Activated gamma-delta T cell treated with anti-CD3 and anti-CD28 coated beads, Interleukin-2, amount 50 U/mL, for 16 hours (primary cell): ENCODE measurements around the gene CACNA1D.

ENCODE experiments used
- DNase-seq: peaks from one replicate; pipeline ENCODE4 v3.0.0-alpha.2; 2020; ENCODE audit warnings: low read depth

The CACNA1D gene

DNA sequence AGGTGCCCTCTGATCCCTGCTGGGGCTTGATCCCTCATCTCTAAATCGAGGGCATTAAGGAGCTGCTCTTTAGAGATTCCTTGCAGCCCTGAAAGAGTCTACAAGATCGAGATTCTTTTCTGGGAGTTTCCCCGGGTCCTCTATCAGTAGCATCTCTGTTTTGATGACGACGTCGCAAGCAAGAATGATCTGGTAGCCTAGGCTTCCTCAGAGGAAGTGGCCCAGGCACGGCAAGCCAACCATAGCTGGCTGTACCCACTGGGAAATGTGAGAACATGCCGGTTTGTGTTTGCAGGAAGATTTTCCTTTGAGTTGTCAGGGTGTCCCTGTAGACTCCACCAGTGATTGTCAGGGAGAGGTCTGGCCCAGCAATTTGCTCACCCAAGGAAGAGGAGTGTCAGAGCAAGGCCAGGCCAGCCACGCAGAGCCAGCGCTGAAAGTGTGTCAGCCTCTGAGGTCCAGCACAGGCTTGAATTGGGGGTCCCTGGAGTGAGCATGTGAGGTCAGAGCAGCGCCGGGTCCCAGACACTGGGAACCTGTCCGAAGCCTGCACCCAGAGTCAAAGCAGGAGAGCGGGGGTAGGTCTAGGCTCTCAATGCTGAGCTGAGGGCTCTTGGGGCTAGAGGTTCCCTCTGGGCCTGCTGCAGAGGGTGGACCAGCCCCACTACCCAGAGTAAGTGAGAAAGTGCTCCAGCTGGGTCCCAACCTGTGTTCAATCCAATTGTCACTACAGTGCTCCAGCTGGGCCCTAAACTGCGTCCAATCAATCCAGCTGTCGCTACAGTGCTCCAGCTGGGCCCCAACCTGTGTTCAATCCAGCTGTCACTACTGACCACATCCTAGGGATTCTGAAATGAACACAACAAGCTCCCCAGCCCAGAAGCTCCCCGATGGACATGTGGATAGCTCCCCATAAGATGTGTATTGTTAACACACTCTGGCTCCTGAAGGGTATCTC lies 256.1 kb downstream of the CACNA1D start:
- no peak for DNase-seq

DNA sequence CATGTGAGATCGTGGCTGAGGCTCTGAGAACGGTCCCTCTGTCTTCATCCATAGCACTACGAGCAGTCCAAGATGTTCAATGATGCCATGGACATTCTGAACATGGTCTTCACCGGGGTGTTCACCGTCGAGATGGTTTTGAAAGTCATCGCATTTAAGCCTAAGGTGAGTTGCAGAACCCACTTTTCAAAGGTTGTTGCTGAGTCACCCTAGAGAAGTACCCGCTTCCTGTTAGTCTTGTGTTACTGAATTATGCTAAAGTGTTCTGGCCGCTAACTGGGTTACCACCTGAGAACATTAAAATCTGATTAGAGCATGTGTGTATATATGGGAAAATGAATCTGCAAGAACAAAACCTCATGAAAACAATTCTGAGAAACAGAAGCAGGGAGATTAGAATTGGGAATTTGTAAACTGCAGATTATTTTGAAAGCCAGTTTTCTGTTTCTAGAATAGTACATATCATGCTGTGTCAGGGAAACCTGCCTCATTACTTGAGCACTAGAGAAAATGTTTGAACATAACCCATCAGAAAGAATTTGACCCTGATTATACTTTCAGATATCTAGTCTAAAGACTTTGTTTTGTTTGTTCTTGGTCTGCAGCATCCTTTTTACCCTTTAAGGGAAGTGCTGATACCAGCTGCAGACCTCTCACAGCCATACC lies 259.2 kb downstream of the CACNA1D start:
- no peak for DNase-seq

DNA sequence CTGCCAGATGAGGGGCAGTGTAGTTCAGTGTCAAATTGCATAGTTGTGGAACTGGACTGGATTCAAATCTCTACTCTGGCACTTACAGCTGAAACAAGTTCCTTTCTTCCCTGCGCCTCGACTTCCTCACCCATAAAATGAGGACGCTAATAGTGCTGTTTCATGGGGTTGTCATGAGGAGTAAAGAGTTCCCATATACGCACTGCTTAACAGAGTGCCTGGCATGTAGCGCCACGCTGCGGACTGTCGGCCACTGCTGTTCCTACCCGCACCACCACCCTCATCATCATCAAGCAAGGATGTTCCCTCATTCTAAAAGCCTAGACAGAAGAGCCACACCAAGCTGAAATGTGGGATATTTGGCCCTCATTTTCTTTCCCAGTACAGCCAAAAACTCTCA lies 259.9 kb downstream of the CACNA1D start:
- DNase-seq = no peak

DNA sequence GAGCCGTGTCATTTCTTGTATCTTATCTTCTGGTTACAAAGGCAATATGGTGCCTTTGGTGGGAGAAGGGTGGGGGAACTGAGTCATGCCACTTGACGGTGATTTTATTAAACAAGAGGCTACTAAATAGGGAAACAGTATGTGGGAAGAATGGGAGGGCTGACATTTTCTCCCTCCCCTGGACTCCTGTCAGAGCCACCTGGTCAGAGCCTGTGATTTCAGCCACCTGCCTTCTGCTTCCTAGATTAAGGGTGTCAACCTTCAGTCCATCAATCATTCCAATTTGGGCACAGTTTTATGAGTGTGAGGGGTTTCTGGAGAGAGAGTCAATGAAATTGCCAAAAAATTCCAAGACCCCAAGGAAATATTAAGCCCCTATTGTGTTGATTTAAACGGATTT lies 264.4 kb downstream of the CACNA1D start:
- DNase-seq = no peak

DNA sequence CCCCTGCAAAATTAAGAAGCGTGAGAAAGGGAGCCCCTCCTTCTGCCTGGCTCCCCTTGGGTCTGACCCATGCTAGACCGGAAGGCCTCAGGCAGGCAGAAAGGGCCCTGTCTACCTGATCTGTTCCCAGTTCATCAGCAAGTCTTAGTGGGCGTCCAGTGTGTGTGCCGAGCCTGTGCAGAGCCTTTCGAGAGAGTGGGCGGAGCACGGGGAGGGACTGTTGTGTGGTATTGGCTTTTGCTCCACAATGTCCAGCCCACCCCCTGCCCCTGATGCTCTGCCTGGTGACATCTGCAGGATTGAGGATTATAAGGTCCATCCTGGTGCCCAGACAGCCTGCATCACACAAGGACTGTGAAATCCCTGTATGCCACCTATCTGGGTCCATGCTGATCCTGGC lies 268.9 kb downstream of the CACNA1D start:
- DNase-seq = no peak

DNA sequence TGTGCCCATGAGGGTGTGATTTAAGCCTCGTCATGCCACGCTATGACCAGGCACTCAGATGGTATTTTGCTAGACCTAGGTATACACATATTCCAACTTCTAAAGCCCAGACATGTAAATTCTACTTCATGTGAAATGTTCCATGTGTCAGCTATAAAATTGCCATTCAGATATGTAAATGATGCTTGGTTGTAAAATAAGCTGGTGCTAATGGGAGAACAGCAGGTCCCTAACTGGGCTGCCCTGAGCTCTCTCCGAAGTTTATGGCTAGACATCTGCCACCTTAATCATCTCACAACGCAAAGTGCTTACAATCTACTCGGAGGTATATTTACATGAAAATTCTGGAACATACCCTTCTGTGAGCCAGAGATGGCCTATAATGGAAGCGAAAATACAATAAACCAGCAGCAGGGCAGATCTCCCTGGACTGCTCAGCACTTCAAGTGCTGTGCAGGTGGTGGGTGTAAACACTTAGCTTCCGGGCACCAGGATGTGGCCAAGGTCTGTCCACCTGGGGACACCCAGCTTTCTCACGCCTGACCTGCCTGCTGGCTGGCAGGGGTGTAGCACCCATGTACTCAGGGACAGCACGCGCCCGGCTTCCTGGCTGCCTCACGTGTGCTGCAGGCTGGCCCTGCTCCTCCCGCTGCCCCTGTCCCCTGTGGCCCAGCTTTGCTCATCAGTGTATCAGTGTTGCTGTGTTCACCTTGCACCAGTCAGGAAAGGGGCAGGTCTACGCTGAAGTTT lies 269.8 kb downstream of the CACNA1D start:
- DNase-seq = no peak

DNA sequence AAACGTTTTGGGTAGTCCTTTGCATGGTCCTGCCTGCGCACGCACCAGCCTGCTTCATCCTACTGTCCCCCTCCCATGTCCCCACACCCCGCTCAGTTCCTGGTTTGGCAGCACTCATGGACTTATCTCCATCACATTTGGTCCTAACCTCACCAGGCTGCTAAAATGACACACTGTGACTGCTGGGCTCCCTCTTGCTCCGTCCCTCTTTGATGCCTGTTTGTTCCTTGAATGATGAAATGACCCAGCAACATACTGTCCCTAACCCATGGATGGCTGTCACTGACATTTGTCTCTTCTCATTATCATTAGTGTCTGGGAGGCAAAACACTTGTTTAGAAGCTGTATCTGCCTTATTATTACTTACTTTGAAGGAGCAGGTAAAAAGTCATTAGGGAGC lies 271.3 kb downstream of the CACNA1D start:
- no peak for DNase-seq

DNA sequence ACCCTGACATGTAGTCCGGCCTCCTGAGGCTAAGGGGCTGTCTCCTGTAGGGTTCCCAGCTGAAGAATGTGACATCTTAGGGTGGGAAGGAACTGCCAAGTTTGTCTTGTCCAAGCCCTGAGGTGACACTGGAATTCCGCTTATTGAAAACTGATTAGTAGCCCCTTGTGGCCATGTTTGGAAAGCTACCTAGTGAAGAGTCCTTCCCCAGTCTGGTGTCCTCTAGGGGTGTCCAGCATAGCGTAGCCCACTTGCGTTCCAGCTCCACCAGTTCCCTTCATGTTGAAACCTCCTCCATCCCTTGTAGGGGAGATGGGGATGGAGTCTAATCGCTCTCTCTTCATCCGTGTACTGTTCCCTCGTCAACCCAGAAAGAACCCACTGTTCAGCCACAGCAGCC lies 272.3 kb downstream of the CACNA1D start:
- DNase-seq = no peak

DNA sequence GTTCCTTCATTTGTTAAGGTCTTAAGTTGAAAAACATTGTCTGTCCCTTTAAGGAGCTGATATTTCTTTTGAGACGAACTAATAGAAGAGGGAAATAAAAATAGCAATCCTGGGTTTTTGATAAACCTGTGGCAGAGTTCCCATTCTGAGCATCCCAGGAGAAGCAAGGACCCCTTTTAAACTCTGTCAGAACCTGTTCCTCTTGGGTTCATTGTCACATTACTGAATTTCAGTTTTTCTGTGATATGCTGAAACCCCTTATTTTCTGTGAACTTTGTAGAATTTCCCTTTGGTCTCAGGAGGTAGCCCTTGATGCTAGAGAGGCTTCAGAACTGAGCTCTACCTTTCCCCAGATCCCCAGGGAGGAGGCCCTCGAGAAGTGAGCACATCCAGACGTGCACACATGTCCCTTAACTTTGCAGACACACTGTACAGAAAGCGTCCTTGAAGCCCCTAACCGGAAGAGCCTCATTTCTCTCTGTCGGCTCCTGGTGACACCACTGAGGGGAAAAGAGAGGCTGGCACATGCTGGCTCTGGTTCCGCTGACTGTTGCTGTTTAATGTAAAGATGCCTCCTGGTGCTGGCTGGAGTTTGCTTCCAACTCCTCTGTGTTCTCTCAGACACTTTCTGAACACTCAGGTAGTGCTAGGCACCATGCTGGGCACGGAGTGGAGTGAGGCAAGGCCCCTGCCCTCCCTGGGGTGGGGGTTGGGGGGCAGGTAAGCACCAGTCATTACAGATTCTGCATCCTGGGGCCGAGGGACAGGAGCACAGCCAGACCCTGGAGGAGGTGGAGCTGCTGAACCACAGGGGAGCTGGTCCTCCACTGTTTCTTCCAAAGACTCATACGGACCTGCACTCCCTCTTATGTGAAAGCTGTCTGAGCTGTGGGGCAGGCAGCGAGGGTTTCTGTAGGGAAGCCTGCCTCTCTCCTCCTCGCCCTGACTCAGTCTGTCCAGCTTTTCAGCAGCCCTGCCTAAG lies 274.4 kb downstream of the CACNA1D start:
- no peak for DNase-seq

DNA sequence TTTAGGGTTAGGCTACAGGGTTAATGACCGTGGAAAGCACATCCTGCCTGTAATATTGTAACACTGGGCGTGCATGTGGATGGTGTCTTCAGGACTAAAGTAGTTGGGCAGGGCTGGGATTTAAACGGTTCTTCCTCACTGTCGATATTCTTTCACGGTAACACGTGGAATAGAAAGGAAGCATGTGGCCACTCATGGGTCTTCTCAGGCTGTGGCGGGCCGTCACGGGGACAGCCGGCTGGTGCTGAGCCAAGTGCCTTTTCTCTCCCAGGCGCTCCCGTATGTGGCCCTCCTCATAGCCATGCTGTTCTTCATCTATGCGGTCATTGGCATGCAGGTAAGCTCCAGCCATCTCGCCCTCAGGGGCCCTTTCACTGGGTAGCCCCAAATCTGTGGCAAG lies 278.2 kb downstream of the CACNA1D start:
- no peak for DNase-seq

DNA sequence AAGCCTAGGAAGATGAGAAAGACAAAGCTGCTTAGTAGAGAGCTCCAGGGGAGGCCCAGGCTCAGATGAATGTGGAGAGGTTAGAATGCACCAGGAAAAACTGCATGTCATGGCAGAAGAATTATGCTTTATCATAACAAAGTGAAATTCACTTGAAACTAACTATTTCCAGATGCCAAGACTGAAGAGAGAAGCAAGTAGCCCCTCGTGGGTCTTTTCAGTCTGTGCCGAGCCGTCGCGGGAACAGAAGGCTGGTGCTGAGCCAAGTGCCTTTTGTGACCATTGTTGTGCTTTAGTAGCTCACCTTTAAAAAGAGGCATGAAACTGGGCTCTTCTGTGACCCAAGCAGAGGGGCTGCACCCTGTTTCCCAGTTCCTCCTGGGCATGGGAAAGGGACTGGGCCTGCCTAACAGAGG lies 278.6 kb downstream of the CACNA1D start:
- no peak for DNase-seq

DNA sequence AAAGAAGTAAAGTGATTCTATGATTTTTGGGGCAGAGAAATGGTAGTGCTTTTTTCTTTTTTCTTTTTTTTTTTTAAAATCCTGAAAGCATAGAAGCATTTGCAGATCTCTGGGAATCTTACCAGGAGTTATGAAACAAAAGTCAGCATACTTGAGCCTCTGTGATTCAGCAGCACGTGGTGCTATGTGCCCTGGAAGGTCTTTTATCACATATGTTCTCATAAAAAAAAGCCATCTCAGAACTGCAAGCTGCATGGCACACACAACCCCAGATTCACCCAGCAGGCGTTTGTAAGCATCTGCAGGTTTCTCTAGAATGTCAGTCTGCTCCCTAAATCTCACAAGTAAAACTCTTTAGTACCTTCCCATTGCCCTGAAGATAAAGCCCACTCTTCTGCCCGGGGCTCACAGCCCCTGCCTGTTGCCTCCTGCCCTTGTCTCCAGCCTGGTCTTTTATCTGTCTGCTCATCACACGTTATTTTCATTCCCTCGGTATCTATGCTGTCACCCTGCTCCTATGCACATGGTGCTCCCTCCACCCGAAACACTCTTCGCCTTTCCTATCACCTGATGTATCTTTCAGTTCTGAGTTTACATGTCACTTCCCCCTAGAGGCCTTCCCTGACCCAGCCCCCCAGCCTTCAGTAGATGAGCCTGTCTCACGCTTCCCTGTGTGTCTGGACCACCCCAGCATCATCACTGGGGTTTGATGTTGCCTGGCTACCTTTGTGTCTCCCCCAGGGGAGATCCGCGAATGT lies 279.4 kb downstream of the CACNA1D start:
- DNase-seq = no peak

DNA sequence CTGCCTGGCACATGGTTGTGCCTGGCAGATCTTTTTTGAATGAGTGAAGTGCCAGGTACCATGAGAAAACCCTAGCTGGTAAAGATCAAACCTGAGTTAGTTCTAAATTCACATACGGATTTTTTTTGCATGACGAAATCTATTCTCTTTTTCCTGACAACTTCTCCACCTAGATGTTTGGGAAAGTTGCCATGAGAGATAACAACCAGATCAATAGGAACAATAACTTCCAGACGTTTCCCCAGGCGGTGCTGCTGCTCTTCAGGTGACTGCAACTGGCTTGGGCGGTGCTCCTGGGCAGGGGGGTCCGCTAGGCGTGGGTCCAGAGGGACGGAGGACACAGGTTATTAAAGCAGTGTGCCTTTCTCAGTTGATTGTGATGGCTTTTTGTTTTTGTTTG lies 280.0 kb downstream of the CACNA1D start:
- DNase-seq = no peak

DNA sequence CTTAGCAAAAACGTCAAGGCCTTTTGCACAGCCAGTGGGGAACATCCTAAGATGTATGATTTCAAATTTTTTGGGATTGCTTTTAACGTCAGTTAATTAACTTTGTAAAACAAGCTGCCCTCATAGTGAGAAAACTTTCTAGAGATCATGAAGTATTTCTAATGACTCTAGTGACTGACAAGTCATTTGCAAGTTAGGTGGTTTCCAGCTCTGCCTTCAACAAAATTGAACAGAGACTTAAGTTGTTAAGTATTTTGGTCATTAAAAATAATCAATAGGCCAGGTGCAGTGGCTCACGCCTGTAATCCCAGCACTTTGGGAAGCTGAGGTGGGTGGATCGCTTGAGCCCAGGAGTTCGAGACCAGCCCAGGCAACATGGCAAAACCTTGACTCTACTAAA lies 280.6 kb downstream of the CACNA1D start:
- no peak for DNase-seq

DNA sequence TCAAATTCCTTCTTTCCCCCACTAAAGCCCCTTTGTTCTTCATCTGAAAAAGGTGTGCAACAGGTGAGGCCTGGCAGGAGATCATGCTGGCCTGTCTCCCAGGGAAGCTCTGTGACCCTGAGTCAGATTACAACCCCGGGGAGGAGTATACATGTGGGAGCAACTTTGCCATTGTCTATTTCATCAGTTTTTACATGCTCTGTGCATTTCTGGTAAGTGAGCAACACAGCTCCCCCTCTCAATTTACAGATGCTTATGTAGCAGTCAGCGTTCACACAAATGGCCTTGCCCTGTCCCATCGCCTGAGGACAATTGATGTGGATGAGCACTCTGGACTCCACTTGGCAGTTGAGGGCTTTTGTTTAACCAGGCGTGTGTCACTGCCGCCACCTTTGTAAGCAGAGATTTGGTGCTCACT lies 281.4 kb downstream of the CACNA1D start:
- DNase-seq = no peak

DNA sequence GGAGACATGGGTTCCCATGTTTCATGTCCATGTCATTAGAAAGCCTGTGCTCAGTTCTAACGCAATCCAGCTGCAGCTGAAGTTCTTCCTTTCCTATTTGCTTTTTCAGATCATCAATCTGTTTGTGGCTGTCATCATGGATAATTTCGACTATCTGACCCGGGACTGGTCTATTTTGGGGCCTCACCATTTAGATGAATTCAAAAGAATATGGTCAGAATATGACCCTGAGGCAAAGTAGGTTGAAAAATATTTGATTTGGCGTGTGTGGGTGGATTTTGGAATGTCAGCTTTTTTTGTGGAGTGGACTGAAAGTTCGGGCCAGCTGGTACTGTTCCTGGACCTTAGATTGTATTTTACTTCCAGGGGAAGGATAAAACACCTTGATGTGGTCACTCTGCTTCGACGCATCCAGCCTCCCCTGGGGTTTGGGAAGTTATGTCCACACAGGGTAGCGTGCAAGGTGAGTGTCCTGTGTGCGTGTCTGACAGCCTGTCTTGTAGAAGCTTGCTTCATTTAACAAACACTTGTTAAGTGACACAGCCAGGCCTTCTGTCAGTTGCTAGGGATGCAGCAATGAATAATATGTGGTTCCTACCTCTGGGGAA lies 282.2 kb downstream of the CACNA1D start:
- no peak for DNase-seq

DNA sequence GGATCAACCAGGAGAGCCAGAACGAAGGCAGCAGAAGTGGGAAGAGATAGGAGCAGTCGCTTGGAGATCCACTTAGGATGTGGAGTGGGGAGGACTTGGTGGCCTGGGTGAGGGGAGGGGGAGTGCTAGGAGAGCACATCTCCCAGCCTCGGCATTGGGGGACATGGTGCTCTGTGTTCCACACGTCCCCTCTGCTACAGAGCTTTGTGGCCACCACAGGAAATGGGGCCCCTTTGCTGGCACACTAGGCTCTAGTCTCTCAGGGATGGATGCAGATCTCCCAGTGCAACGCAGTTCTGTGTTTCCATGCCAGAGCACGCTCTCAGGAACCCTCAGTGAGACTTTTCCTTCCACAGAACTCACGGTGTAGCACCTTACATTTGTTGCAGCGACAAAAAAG lies 283.1 kb downstream of the CACNA1D start:
- DNase-seq = no peak

DNA sequence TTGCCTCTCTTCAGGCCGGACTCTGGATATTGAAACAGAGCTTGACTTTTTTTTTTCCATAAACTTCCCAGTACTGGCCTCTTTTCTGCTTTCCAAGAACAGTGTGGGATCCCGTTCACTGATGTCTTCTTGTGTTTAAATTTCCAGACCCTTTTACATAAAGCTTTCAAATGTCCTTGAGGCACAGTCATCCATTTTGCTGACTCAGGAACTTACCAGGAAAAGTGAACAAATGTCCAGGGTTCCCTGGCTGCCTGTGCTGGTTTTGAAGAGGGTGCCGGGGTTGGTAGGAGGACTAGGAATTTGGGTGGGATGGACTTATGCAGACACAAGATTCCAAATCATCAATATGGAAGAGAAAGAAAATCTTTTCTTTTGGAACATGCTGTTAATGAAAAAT lies 283.7 kb downstream of the CACNA1D start:
- DNase-seq = no peak

DNA sequence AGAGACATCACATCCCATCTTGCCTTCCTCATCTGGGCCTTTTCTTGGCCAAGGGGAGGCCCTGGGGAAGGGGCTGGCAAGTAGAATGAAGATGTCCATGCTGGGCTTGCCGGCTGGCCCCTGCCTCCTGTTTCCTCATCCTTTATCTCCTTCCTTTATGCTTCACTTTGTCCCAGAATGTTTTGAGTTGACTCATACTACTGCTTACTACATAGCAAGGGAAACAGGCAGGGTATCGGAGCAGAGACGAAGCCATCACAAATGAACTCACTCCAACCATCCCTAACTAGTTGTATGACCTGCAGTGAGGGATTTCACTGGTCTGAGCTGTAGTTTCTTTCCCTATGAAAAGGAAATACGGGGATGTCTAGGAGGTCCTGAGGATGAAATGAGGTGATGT lies 285.8 kb downstream of the CACNA1D start:
- no peak for DNase-seq

DNA sequence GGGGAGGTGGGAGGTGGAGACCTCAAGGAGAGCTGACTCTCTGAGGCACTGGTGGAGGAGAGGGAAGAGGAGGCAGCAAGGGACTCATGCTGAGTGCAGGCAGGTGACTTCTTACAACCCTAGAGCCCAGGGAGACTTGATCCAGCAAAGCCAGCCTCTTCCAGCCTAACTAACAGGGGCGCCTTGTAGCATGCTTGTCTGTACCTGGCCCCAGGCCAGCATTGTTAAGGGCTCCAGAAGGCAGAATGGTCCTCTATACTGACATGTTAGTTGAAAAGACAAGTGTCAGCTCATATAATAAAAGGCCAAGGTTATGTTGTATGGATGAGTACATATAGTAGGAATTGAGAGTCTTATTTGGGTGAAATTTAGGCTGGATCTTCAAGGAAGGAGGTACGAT lies 286.4 kb downstream of the CACNA1D start:
- no peak for DNase-seq
